HuH-7 (cell line): ENCODE measurements around the gene DGKI.

Experiments
- DNase-seq: peaks from one replicate; pipeline ENCODE4 v3.0.0; 2011; ENCODE audit warnings: low spot score

The DGKI gene

GRCh38 chr7:137343281-137343841, 503.4 kb downstream of the DGKI start, which contains the start of gene PTN:
PTN (minus strand) TSS chr7:137343733; CDS start chr7:137254973, 88,760 bp downstream.
- DNase-seq = no peak

GRCh38 chr7:137342828-137343261, 503.9 kb downstream of the DGKI start:
- no peak for DNase-seq

GRCh38 chr7:137342265-137342664, 504.5 kb downstream of the DGKI start:
- DNase-seq = no peak

GRCh38 chr7:137337902-137338301, 508.9 kb downstream of the DGKI start:
- DNase-seq = no peak

GRCh38 chr7:137335814-137336213, 511.0 kb downstream of the DGKI start:
- no peak for DNase-seq

GRCh38 chr7:137331378-137331777, 515.4 kb downstream of the DGKI start:
- no peak for DNase-seq
